Measurements from ENCODE around the gene SLF2. TPM values are rescaled to one million over a fixed set of nuclear protein-coding genes. Genes with fewer than 3 reads are reported as not detected.

Gene SLF2
- total RNA-seq, 1 donor from 2014 or later, result 20.3 TPM

DNA sequence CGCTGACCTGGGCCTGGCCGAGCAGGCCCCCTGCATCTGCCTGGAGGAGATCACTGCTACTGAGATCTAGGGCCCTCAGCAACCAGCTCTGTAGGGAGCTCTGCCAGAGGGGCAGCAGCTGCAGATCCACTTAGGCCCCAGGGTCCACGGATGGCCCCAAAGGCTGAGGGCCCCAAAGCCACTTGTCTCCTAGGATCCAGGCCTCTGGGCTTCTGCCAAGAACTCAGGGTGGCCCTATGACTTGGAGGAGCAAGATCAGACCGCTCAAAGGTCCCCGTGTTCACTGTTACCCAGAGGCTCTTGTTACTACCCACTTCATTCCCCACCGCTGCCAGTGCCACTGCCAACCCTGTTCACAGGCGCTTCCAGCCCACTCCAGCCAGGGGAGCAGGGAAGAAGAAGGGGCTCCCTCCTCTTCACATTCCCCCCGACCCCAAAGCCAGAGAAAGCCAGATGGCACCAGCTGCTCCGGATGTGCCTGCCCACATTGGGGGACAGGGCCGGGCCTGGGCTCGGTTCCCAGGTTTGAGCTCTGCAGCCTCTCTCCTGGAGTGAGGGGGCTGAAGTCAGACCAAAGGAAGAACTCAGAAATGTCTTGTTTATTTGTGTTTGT is 94.4 kb downstream of the SLF2 start:
- Mint-ChIP-seq H3K27me3 (ENCODE audit: low read depth, unreplicated experiment) (no peaks in the 10 kb centered on the region), H3K4me1 (ENCODE audit: low read depth, unreplicated experiment) (peaks cover 6% of the 10 kb centered on the region), H3K9me3 (ENCODE audit: unreplicated experiment) (no peaks in the 10 kb centered on the region), H3K27ac (ENCODE audit: unreplicated experiment) (no peak overlapping the region), H3K4me3 (ENCODE audit: unreplicated experiment) (no peak overlapping the region), H3K36me3 (ENCODE audit: low read depth, unreplicated experiment) (peaks cover 3% of the 10 kb centered on the region)
- no peak overlapping the region for H3K4me2 ChIP-seq (ENCODE audit: low read length)
- no peak overlapping the region for H2AFZ ChIP-seq (ENCODE audit: low read depth, low read length)
- H3K79me2 ChIP-seq (ENCODE audit: insufficient read depth, low read length), result peaks cover 24% of the 10 kb centered on the region
- no peak for FAIRE-seq
- peaks cover 54% of the 10 kb centered on the region for H4K20me1 ChIP-seq (ENCODE audit: insufficient read depth, low read length)
- peaks cover 11% of the 10 kb centered on the region for H3K4me1 ChIP-seq (ENCODE audit: insufficient read depth, low read length)
- H3K27ac ChIP-seq (ENCODE audit: low read depth, low read length), result no peak overlapping the region
- H3K4me3 ChIP-seq (ENCODE audit: insufficient read depth, low read depth, low read length), result no peak overlapping the region
- H3K36me3 ChIP-seq (ENCODE audit: insufficient read depth, low read length), result peaks cover 10% of the 10 kb centered on the region
- TF ChIP-seq, protein P1, sequence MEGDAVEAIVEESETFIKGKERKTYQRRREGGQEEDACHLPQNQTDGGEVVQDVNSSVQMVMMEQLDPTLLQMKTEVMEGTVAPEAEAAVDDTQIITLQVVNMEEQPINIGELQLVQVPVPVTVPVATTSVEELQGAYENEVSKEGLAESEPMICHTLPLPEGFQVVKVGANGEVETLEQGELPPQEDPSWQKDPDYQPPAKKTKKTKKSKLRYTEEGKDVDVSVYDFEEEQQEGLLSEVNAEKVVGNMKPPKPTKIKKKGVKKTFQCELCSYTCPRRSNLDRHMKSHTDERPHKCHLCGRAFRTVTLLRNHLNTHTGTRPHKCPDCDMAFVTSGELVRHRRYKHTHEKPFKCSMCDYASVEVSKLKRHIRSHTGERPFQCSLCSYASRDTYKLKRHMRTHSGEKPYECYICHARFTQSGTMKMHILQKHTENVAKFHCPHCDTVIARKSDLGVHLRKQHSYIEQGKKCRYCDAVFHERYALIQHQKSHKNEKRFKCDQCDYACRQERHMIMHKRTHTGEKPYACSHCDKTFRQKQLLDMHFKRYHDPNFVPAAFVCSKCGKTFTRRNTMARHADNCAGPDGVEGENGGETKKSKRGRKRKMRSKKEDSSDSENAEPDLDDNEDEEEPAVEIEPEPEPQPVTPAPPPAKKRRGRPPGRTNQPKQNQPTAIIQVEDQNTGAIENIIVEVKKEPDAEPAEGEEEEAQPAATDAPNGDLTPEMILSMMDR (IDR thresholded peaks at IDR 0.05; ENCODE audit: insufficient read depth, low read depth, low read length), result no peak
- no peak for TF ChIP-seq EZH2 (IDR thresholded peaks at IDR 0.05; ENCODE audit: insufficient read depth, low read length)
- no peak for DNase-seq (ENCODE audit: low read depth)
- no peaks in the 10 kb centered on the region for H3K9me3 ChIP-seq (ENCODE audit: insufficient read depth, low read depth, low read length)
- no peaks in the 10 kb centered on the region for H3K27me3 ChIP-seq (ENCODE audit: insufficient read depth, low read length)
- no peak overlapping the region for H3K9ac ChIP-seq (ENCODE audit: low read length)

DNA sequence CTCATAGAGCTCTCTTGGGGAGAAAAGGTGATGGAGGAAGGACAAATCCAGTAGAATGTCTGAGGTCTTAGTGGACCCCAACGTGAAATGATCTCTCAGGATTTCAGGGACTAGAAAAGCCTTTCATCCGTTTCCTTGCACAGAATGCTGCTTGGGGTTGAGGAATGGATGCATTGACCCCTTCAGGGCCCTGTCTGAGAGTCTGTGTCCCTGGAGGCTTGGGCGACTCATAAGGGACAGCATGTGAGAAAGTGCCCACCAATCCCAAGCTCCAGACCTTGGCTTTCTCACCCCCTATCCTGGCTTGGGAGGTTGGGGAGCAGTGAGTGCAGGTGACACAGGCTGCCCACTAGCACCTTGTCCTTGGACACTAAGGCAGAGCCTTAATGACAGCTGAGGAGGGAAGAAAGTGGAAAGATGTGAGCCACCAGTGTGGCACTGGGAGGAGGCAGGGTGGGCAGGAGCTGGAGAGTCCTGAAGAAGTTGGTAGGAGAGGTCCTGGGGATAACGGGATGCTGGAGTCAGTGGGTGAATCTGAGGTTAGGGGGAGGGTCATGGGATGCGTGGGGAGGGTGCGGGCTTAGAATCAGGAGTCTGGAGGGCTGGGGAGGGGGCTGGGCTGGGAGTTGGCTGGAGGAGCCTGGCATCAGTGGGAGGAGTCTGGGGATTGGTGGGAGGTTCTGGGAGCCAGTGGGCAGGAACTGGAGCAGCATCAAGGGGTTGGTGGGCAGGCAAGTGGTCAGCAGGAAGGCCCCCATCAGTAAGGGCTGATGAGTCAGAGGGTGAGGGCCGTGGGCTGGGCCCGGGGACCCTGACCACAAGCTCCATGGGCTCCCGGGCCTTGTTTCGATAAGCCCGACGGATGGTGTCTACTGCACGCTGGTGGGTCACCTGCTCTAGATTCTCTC is 95.4 kb downstream of the SLF2 start:
- H3K27me3 Mint-ChIP-seq (ENCODE audit: low read depth, unreplicated experiment), result no peaks in the 10 kb centered on the region
- Histone ChIP-seq H3K36me3 (ENCODE audit: insufficient read depth, low read length) (peaks cover 8% of the 10 kb centered on the region), H3K79me2 (ENCODE audit: insufficient read depth, low read length) (peaks cover 14% of the 10 kb centered on the region), H3K4me2 (ENCODE audit: low read length) (no peak overlapping the region), H3K4me3 (ENCODE audit: insufficient read depth, low read depth, low read length) (no peak overlapping the region), H3K27ac (ENCODE audit: low read depth, low read length) (no peak overlapping the region), H3K27me3 (ENCODE audit: insufficient read depth, low read length) (no peaks in the 10 kb centered on the region), H3K4me1 (ENCODE audit: insufficient read depth, low read length) (peaks cover 20% of the 10 kb centered on the region), H3K9ac (ENCODE audit: low read length) (no peak overlapping the region), H3K9me3 (ENCODE audit: insufficient read depth, low read depth, low read length) (no peaks in the 10 kb centered on the region), H4K20me1 (ENCODE audit: insufficient read depth, low read length) (peaks cover 45% of the 10 kb centered on the region), H2AFZ (ENCODE audit: low read depth, low read length) (no peak overlapping the region)
- peaks cover 3% of the 10 kb centered on the region for H3K36me3 Mint-ChIP-seq (ENCODE audit: low read depth, unreplicated experiment)
- peak overlapping the region; percentile 47 for H3K27ac Mint-ChIP-seq (ENCODE audit: unreplicated experiment)
- peak overlapping the region; percentile 57 for H3K4me3 Mint-ChIP-seq (ENCODE audit: unreplicated experiment)
- H3K9me3 Mint-ChIP-seq (ENCODE audit: unreplicated experiment), result no peaks in the 10 kb centered on the region
- FAIRE-seq (no peak), DNase-seq (ENCODE audit: low read depth) (no peak)
- TF ChIP-seq, protein P1 (IDR thresholded peaks at IDR 0.05; ENCODE audit: insufficient read depth, low read depth, low read length), result no peak
- TF ChIP-seq EZH2 (IDR thresholded peaks at IDR 0.05; ENCODE audit: insufficient read depth, low read length), result no peak
- peaks cover 10% of the 10 kb centered on the region for H3K4me1 Mint-ChIP-seq (ENCODE audit: low read depth, unreplicated experiment)
